Pancreas (tissue), 10 donors: ENCODE results near the gene VKORC1. TPM values are rescaled to one million over a fixed set of nuclear protein-coding genes. Genes with fewer than 3 reads are reported as not detected.

Source experiments
- ATAC-seq, 4 donors: fragments of 200-7000 bp; cut with Tn5 transposase; one replicate each; pipeline versions ENCODE4 v1.8.0 to v1.9.1; 2020; ENCODE audit warnings: mild to moderate bottlenecking in 4 of 4, moderate library complexity in 4 of 4
- DNase-seq, 6 donors: peaks; one replicate each; pipeline ENCODE4 v3.0.0-alpha.2; 2020
- FAIRE-seq: peaks from 2 replicates; lab custom pipeline; 2012; peaks lifted over from hg19 to GRCh38; lab: Jason Lieb, UNC
- H3K27ac ChIP-seq, 4 donors: fragments of 200-600 bp; sonication (generic); 1 replicate in 3 of 4; 2 replicates in 1 of 4; pipeline versions ENCODE4 v1.5.0 to v1.8.0; 2020
- H3K27me3 ChIP-seq, 4 donors: fragments of 200-600 bp; one replicate each; pipeline ENCODE4 v1.8.0; 2021
- H3K36me3 ChIP-seq, 3 donors: fragments of 200-600 bp; sonication (generic) in 1 of 3; one replicate each; pipeline versions ENCODE4 v1.5.0 to v1.8.0; 2020 to 2021
- H3K4me1 ChIP-seq, 3 donors: fragments of 200-600 bp; one replicate each; pipeline ENCODE4 v1.8.0; 2021
- H3K4me3 ChIP-seq, 4 donors: fragments of 200-600 bp; sonication (generic) in 2 of 4; one replicate each; pipeline versions ENCODE4 v1.5.0 to v1.8.0; 2020 to 2021
- H3K9me3 ChIP-seq, 4 donors: fragments of 200-600 bp; one replicate each; pipeline ENCODE4 v1.8.0; 2021
- WGBS, 2 donors: extraction: QIAGEN DNeasy Blood & Tissue Kit; methylation state at CpG; one replicate each; pipeline ENCODE4 v1.1.7; 2013; 5-methylcytosine and 5-hydroxymethylcytosine counted together
- intact Hi-C, 3 donors: fragments of 100-400 bp; cut with DNase I; formaldehyde crosslinking; loops; one replicate each; pipeline versions ENCODE4 v1.11.1 to v1.14.2; 2022
- polyA plus RNA-seq, 2 donors: library from polyadenylated mRNA; stranded (reverse); fragments of 200-250 nt; gene quantifications; one replicate each; pipeline ENCODE4 v1.2.3, GENCODE V29; 2013
- total RNA-seq, 6 donors: library from RNA; stranded (reverse); fragmentation: NEBNext Ultra II Directional in 4 of 6; extraction: Animal tissue kit (Norgen Biotek cat#: 25700) in 4 of 6; gene quantifications; one replicate each; pipeline versions ENCODE4 v1.2.1 to v1.2.4, GENCODE V29; 2021 to 2023
- TF ChIP-seq, protein P1 (sequence below), 4 donors: fragments of 200-600 bp; sonication (generic) in 3 of 4; IDR thresholded peaks; one replicate each; pipeline versions ENCODE4 v1.5.0 to v1.8.0; 2021; ENCODE audit warnings: antibody characterized with exemption in 4 of 4
- donor health status: healthy with polysubstance abuse.
- donor health status: DM: no; HTN: no; CAD: no; lungs with moderate emphysema.
- donor health status: DM: no; HTN: no; CAD: no.
- donor health status: control.
- donor health status: control.
- donor health status: Bipolar disorder and iron deficiency.
- donor health status: DM: yes; HTN: yes; CAD: no.
- donor health status: DM: no; HTN: no; CAD: no.
- donor health status: DM: no; HTN: no; CAD: no.
- donor health status: DM: yes; HTN: yes; CAD: no.

Gene VKORC1
- total and polyA plus RNA-seq, 8 donors = 37.7 to 90.9 (median 50.2) TPM

DNA sequence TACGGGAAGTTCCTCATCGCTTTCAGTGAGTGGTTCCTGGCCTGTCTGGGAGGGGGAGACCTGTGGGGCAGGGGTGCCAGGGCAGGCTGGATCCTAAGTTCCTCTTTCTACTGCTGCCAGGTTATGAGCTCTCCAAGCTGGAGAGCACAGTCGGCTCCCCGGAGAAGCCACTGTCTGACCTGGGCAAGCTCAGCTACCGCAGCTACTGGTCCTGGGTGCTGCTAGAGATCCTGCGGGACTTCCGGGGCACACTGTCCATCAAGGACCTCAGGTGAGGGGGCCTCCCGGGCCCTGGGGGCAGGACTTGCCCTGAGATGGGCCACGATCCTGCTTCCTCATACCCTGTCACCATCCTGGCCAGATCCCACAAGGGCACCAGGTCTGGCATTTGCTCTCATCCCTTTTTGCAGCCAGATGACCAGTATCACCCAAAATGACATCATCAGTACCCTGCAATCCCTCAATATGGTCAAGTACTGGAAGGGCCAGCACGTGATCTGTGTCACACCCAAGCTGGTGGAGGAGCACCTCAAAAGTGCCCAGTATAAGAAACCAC, 35.8 kb upstream of the VKORC1 start:
- H3K4me1 ChIP-seq = peaks cover 49 to 63% (median 56%) of the 10 kb centered on the region in 3 donors
- H3K4me3 ChIP-seq = no peak overlapping the region
- TF ChIP-seq, protein P1, sequence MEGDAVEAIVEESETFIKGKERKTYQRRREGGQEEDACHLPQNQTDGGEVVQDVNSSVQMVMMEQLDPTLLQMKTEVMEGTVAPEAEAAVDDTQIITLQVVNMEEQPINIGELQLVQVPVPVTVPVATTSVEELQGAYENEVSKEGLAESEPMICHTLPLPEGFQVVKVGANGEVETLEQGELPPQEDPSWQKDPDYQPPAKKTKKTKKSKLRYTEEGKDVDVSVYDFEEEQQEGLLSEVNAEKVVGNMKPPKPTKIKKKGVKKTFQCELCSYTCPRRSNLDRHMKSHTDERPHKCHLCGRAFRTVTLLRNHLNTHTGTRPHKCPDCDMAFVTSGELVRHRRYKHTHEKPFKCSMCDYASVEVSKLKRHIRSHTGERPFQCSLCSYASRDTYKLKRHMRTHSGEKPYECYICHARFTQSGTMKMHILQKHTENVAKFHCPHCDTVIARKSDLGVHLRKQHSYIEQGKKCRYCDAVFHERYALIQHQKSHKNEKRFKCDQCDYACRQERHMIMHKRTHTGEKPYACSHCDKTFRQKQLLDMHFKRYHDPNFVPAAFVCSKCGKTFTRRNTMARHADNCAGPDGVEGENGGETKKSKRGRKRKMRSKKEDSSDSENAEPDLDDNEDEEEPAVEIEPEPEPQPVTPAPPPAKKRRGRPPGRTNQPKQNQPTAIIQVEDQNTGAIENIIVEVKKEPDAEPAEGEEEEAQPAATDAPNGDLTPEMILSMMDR (IDR thresholded peaks at IDR 0.05) = no peak
- ATAC-seq (peak; percentile 1 to 8 (median 2)), DNase-seq (peak in 4 of 6 donors; percentile 41 to 77 (median 69)), FAIRE-seq (no peak)
- no peaks in the 10 kb centered on the region for H3K27me3 ChIP-seq
- H3K27ac ChIP-seq = peak overlapping the region; percentile 67 to 96 (median 90)
- intact Hi-C loops = no loop called here
- H3K9me3 ChIP-seq = no peaks in the 10 kb centered on the region
- 36 to 51% methylated on average over 10 of the region's 10 CpGs for WGBS, 2 donors
- H3K36me3 ChIP-seq = peaks cover 0 to 11% (median 6%) of the 10 kb centered on the region in 3 donors

DNA sequence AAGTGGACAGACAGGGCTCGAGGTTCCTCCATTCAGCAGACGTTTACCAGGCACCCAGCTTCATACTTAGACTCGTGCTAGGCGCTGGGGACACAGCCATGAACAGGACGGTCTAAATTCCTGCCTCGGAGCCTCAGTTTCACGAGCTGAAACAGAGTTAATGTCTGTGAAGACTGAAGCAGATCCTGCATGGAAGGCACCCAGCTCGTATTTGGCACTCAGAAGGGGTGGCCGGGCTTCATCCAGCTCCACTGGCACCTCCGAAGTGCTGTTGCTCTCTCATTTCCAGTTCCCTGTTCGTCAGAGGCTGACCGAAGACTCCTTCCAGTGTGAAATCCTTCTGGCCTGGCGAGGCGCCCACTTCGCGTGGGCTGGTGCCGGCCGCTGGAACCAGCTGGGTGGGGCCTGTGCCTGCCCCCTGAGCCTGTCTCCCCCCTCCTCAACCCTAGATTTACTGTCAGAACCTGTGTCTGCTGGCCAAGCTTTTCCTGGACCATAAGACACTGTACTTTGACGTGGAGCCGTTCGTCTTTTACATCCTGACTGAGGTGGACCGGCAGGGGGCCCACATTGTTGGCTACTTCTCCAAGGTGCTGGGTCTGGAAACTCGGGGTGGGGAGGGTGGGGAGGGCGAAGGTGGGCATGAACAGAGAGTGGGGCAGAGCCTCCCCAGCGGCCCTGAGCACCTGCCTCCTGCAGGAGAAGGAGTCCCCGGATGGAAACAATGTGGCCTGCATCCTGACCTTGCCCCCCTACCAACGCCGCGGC, 35.2 kb upstream of the VKORC1 start:
- 45 to 52% methylated on average over 27 to 29 of the region's 29 CpGs for WGBS, 2 donors
- peaks cover 0 to 11% (median 6%) of the 10 kb centered on the region in 3 donors for H3K36me3 ChIP-seq
- ATAC-seq (peak in 2 of 4 donors; percentile 1 to 6), FAIRE-seq (no peak), DNase-seq (peak in 4 of 6 donors; percentile 47 to 77 (median 65))
- intact Hi-C loops = no loop called here
- H3K27me3 ChIP-seq = no peaks in the 10 kb centered on the region
- H3K4me1 ChIP-seq = peaks cover 49 to 63% (median 56%) of the 10 kb centered on the region in 3 donors
- peak overlapping the region; percentile 67 to 96 (median 90) for H3K27ac ChIP-seq
- H3K4me3 ChIP-seq = no peak overlapping the region
- TF ChIP-seq, protein P1 (IDR thresholded peaks at IDR 0.05) = no peak
- H3K9me3 ChIP-seq = no peaks in the 10 kb centered on the region

DNA sequence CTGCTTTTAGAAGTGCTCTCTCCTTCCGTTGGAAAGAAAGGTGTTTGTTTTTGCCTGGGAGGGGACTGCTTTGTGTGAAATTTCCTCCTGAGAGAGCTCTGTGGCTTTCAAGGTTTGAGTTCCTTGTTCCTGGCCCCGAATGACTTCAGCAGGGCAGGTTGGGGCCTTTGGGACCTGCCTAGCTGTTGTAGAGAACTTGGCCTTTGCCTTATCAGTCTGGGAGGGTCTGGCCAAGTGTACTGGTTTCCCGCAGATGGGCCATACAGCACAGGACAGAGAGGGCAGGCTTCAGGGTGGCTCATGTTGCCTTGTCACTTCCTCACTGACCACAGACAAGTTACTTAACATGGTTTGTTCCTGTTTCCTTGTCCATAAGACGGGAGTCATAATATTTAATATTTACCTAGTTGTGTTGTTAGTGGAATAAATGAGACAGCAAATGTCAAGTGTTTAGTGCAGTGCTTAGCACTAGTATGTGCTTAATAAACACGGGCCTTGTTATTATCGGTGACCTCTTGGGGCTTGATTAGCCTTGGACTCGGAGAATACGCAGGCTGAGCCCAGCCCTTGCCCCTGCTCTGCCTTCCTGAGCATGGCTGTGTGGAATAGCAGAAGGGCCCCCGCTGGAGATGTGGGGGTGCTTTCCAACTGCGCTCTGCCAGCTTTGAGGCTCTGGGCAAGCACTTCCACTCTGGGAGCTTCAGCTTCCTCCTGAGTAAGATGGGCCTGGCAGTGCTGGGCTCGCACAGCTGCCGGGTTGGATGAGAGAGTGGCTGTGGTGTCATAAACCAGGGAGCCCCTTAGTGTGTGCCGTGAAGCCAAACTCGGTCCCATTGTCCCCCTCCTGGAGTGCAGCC, 34.3 kb upstream of the VKORC1 start:
- intact Hi-C loops = no loop called here
- H3K9me3 ChIP-seq = no peaks in the 10 kb centered on the region
- no peak overlapping the region for H3K4me3 ChIP-seq
- peak in 5 of 6 donors; percentile 57 to 77 (median 68) for DNase-seq
- no peaks in the 10 kb centered on the region for H3K27me3 ChIP-seq
- peaks cover 0 to 11% (median 6%) of the 10 kb centered on the region in 3 donors for H3K36me3 ChIP-seq
- peak; percentile 14 to 64 (median 46) for ATAC-seq
- H3K27ac ChIP-seq = peak overlapping the region; percentile 67 to 96 (median 90)
- TF ChIP-seq, protein P1 (IDR thresholded peaks at IDR 0.05) = no peak
- H3K4me1 ChIP-seq = peaks cover 49 to 59% (median 56%) of the 10 kb centered on the region in 3 donors
- 34 to 35% methylated on average over 14 of the region's 14 CpGs for WGBS, 2 donors
- no peak for FAIRE-seq

DNA sequence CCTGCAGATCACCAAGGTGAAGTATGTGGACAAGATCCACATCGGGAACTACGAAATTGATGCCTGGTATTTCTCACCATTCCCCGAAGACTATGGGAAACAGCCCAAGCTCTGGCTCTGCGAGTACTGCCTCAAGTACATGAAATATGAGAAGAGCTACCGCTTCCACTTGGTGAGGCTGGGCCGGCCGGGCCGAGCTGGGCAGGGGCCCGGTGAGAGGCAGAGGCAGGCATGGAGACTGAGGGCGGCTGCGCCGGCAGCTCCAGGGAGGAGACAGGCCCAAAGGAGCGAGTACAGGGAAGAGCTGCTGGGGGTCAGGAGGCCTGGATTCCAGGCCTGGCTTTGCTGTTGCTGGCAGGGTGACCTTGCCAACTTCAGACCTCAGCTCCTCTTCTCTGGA, 32.6 kb upstream of the VKORC1 start:
- peaks cover 45 to 50% (median 47%) of the 10 kb centered on the region in 3 donors for H3K4me1 ChIP-seq
- DNase-seq (peak in 2 of 6 donors; percentile 6 to 27), FAIRE-seq (no peak), ATAC-seq (no peak)
- 92 to 93% methylated on average over 13 of the region's 13 CpGs for WGBS, 2 donors
- intact Hi-C loops = no loop called here
- H3K27ac ChIP-seq = peak overlapping the region; percentile 16 to 96 (median 90)
- H3K36me3 ChIP-seq = peaks cover 0 to 8% (median 0%) of the 10 kb centered on the region in 3 donors
- no peaks in the 10 kb centered on the region for H3K27me3 ChIP-seq
- TF ChIP-seq, protein P1 (IDR thresholded peaks at IDR 0.05) = no peak
- no peak overlapping the region for H3K4me3 ChIP-seq
- no peaks in the 10 kb centered on the region for H3K9me3 ChIP-seq
